GM12801 (cell line): ENCODE results near the gene INO80C.

Source experiments
- TF ChIP-seq, protein P1 (sequence below): IDR thresholded peaks from one replicate; pipeline ENCODE4 v1.5.1; 2011; ENCODE audit warnings: control low read depth; ENCODE audit not compliant: insufficient read length; ENCODE audit errors: extremely low read depth

Gene INO80C

DNA sequence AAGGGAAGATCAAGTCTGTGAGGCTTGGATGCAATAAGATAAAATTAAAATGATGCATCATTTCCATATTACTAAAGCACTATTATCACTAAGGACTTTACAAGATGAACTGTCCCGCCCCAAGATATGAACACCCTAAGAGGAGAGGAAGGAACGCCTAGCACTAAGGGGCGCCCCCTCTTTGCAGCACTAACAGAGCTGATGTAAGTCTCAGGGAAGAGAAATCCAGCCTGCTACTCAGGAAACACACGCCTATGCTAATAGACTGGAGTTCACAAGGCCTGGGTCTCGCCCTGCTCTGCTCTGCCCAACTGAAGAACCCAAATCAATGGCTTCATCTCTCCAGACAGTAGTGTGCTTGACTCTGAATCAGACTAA lies 6.1 kb downstream of the INO80C start:
- TF ChIP-seq, protein P1, sequence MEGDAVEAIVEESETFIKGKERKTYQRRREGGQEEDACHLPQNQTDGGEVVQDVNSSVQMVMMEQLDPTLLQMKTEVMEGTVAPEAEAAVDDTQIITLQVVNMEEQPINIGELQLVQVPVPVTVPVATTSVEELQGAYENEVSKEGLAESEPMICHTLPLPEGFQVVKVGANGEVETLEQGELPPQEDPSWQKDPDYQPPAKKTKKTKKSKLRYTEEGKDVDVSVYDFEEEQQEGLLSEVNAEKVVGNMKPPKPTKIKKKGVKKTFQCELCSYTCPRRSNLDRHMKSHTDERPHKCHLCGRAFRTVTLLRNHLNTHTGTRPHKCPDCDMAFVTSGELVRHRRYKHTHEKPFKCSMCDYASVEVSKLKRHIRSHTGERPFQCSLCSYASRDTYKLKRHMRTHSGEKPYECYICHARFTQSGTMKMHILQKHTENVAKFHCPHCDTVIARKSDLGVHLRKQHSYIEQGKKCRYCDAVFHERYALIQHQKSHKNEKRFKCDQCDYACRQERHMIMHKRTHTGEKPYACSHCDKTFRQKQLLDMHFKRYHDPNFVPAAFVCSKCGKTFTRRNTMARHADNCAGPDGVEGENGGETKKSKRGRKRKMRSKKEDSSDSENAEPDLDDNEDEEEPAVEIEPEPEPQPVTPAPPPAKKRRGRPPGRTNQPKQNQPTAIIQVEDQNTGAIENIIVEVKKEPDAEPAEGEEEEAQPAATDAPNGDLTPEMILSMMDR = no peak

DNA sequence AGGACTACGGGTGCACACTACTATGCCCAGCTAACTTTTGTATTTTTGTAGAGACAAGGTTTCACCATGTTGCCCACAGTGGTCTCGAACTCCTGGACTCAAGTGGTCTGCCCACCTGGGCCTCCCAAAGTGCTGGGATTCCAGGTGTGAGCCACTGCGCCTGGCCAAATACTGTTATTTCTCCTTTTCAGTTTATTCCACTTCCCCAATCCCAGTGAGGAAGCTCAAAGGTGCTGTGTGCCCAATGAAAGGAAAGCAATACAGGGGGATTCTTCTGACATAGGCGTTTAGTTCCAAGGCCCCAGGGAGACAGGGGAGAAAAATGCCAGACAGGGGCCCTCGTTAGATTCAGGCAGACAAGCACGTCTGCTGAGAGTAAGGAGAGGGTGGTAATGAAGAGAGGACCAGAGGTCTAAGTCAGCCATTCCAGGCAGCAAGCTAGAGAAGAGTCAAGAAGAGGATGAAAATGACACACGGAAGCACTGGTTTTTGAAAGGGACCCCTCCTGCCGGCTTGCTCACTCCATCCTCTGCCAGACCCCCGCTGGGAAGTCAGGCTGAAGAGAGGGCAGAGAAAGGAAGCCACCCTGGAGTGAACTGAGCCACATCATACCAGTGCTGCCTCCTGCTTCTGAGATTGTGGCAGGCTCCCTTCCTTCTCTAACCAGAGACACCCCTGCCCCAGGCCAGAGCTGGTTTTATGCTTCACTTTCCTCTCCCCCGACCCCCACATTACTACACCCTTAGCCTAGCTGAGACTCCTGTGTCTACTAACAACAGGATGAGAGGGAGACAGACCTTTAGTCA lies 6.7 kb downstream of the INO80C start:
- TF ChIP-seq, protein P1 = no peak

DNA sequence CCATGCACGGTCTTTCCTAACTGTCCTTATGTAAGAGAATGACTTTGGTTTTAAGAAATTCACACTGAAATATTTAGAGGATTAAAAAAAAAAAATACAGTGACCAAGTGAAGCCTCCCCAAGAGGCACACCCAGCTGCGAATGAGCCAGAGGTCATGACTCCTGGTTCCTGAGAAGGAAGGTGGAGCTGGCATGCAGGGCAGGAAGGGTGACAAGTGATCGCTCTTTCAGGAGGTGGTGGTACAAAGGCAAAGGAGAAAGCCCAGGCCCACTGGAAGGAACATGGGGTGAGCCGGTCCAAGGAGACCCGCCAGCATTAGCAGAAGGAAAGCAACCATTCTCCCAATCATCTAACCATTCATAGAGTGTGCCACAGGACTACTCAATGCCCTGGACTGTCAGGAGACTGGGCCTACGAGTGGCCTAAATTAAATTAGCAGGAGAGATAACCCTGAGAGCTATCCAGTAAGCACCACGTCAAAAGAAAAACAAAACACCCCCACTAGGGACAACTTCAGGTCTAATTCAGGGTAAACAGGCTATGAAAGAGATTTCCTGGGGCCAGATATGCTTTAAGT lies 7.8 kb downstream of the INO80C start:
- TF ChIP-seq, protein P1 = no peak

DNA sequence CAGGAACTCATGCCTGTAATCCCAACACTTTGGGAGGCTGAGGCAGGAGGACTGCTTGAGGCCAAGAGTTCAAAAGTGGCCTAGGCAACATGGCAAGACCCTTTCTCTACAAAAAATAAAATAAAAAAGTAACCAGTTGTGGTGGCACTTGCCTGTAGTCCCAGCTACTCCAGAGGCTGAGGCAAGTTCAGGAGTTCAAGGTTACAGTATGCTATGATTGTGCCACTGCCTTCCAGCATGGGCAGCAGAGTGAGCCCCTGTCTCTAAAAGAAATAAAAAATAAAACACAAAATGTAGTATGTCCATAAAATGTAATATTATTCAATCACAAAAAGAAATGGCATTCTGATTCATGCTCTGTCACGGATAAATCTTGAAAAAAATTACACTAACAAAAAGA lies 11.9 kb downstream of the INO80C start:
- TF ChIP-seq, protein P1 = no peak

DNA sequence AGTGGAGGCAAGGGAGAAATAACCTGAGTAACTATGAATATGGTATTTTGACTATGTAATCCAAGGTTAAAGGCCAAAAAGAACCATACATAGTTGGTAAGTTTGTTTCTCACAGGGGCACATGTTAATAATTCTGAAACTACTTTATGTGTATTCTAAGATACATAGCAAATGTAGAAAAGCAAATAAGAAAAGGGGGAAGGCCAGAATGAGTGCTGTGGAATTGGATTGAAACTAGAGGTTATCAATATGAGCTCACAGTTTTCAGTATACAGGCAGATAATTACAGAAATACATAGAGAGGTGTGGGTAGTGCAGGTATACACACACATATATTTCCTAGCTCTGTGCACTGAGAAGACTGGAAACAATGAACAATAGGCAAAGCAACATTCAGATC lies 13.7 kb downstream of the INO80C start:
- TF ChIP-seq, protein P1 = no peak

DNA sequence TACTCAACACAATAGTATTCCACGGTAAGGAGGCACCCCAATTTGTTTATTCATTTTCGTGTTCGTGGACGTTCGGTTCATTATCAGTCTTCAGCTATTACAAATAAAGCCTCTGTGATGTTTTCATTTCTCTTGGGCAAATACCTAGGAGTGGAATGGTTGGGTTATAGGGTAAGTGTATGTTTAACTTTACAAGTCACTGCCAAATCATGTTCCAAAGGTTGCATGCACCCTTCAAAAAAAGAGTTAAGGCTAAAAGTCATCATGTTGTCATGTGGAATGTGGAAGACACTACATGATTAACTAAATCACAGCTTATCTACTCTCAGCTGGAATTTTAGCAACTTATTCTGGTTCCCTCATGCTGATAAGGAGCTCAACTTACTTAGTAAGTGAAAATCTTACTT lies 15.8 kb downstream of the INO80C start:
- TF ChIP-seq, protein P1 = no peak

DNA sequence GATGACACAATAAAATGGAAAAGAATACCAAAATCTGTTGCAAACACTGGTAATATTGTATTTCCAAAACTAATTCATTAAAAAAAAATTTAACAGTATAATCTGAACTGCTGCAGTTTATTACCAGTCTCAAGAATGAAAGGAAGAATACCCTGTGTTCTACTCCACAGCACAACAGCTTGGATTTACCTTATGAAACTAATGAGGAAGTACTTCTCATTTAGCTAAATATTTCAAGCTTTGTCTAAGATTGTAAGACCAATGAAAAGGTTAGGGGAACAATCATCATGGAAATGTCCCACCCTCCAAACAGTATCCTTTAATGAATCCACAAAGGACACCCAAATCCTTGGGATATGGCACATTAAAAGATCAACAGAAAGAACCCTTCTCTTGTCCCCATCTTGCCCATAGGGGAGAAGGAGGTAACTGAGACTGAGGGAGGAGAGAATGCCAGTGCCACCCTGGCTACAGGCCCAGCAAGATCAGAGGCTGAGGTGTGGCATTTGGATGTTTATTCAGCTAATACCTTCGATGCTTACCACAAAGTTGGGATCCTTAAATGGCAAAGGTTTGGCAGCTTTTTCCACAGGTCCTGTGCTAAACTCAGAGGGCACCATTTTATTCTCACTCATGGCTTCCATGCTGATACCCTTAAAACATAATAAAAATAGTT lies 17.7 kb downstream of the INO80C start:
- TF ChIP-seq, protein P1 = no peak
